ENCODE measurements around the gene NCOA4. TPM values are rescaled to one million over a fixed set of nuclear protein-coding genes. Genes with fewer than 3 reads are reported as not detected.
A peak's percentile ranks its signal among the peaks of the same experiment; 100 is the strongest.
"Not testable (repeated sequence)": the region's sequence is repeated elsewhere in the genome, so short reads cannot be mapped to it uniquely, and the experiment has no call there.

Gene NCOA4
- total and polyA plus RNA-seq, 4 donors, result 40.5 to 281 (median 109) TPM

- H3K9ac ChIP-seq (ENCODE audit: insufficient read depth in 1 of 2, low read length in 2 of 2); H3K9me3 ChIP-seq (ENCODE audit: control insufficient read depth in 4 of 4, insufficient read depth in 3 of 4, low read length in 3 of 4); H3K27me3 ChIP-seq (ENCODE audit: control insufficient read depth in 3 of 3, insufficient read depth in 3 of 3, low read length in 2 of 3); H3K4me3 ChIP-seq; H3K4me1 ChIP-seq (ENCODE audit: control insufficient read depth in 5 of 5, insufficient read depth in 5 of 5, low read length in 5 of 5); H3K36me3 ChIP-seq (ENCODE audit: control insufficient read depth in 4 of 4, insufficient read depth in 4 of 4, low read length in 4 of 4); H3K27ac ChIP-seq (ENCODE audit: low read depth in 1 of 2, low read length in 1 of 2): not testable (repeated sequence)
- 59 to 73% methylated on average over 5 to 6 of the region's 6 CpGs for WGBS, 2 donors
- ATAC-seq (ENCODE audit: insufficient read depth, low FRiP score) (peak; percentile 66), DNase-seq (peak in 2 of 3 donors; percentile 49 to 50)
- TF ChIP-seq CTCF (IDR thresholded peaks at IDR 0.05; ENCODE audit: control extremely low read depth, extremely low read depth), result peak; percentile 1
Measured at GRCh38 chr10:45983538-45984186, 46.8 kb downstream of the NCOA4 start.

- 47 to 65% methylated on average over 1 of the region's 1 CpG for WGBS, 2 donors
- DNase-seq, result not testable (repeated sequence)
Measured at GRCh38 chr10:45981367-45981766, 49.1 kb downstream of the NCOA4 start.

GRCh38 chr10:45978554-45978953 lies 51.9 kb downstream of the NCOA4 start:
- H3K4me1 ChIP-seq (ENCODE audit: control insufficient read depth in 5 of 5, insufficient read depth in 5 of 5, low read length in 5 of 5); H3K27me3 ChIP-seq (ENCODE audit: control insufficient read depth in 3 of 3, insufficient read depth in 3 of 3, low read length in 2 of 3); H3K9ac ChIP-seq (ENCODE audit: insufficient read depth in 1 of 2, low read length in 2 of 2); H3K9me3 ChIP-seq (ENCODE audit: control insufficient read depth in 4 of 4, insufficient read depth in 3 of 4, low read length in 3 of 4); H3K4me3 ChIP-seq; DNase-seq; H3K36me3 ChIP-seq (ENCODE audit: control insufficient read depth in 4 of 4, insufficient read depth in 4 of 4, low read length in 4 of 4); ATAC-seq (ENCODE audit: insufficient read depth, low FRiP score); H3K27ac ChIP-seq (ENCODE audit: low read depth in 1 of 2, low read length in 1 of 2): not testable (repeated sequence)
- WGBS, 2 donors, result 94 to 100% methylated on average over 1 of the region's 2 CpGs

More at GRCh38 chr10:45981367-45981766, 49.1 kb downstream of the NCOA4 start:
- not testable (repeated sequence) for H3K4me3 ChIP-seq; H3K9ac ChIP-seq (ENCODE audit: insufficient read depth in 1 of 2, low read length in 2 of 2); H3K4me1 ChIP-seq (ENCODE audit: control insufficient read depth in 5 of 5, insufficient read depth in 5 of 5, low read length in 5 of 5); H3K27me3 ChIP-seq (ENCODE audit: control insufficient read depth in 3 of 3, insufficient read depth in 3 of 3, low read length in 2 of 3); ATAC-seq (ENCODE audit: insufficient read depth, low FRiP score); H3K9me3 ChIP-seq (ENCODE audit: control insufficient read depth in 4 of 4, insufficient read depth in 3 of 4, low read length in 3 of 4); H3K27ac ChIP-seq (ENCODE audit: low read depth in 1 of 2, low read length in 1 of 2); H3K36me3 ChIP-seq (ENCODE audit: control insufficient read depth in 4 of 4, insufficient read depth in 4 of 4, low read length in 4 of 4)

GRCh38 chr10:45974041-45974440 lies 56.4 kb downstream of the NCOA4 start:
- WGBS, 2 donors, result 34 to 57% methylated on average over 3 of the region's 3 CpGs
- not testable (repeated sequence) for H3K4me3 ChIP-seq; DNase-seq; H3K27ac ChIP-seq (ENCODE audit: low read depth in 1 of 2, low read length in 1 of 2); H3K4me1 ChIP-seq (ENCODE audit: control insufficient read depth in 5 of 5, insufficient read depth in 5 of 5, low read length in 5 of 5); H3K36me3 ChIP-seq (ENCODE audit: control insufficient read depth in 4 of 4, insufficient read depth in 4 of 4, low read length in 4 of 4); ATAC-seq (ENCODE audit: insufficient read depth, low FRiP score); H3K9me3 ChIP-seq (ENCODE audit: control insufficient read depth in 4 of 4, insufficient read depth in 3 of 4, low read length in 3 of 4); H3K9ac ChIP-seq (ENCODE audit: insufficient read depth in 1 of 2, low read length in 2 of 2); H3K27me3 ChIP-seq (ENCODE audit: control insufficient read depth in 3 of 3, insufficient read depth in 3 of 3, low read length in 2 of 3)

GRCh38 chr10:45972813-45973169 lies 57.6 kb downstream of the NCOA4 start:
- WGBS, 2 donors, result 0% methylated on average over 9 to 10 of the region's 10 CpGs
- peak in 2 of 3 donors; percentile 6 to 8 for DNase-seq
- H3K9me3 ChIP-seq (ENCODE audit: control insufficient read depth in 4 of 4, insufficient read depth in 3 of 4, low read length in 3 of 4); H3K4me1 ChIP-seq (ENCODE audit: control insufficient read depth in 5 of 5, insufficient read depth in 5 of 5, low read length in 5 of 5); ATAC-seq (ENCODE audit: insufficient read depth, low FRiP score); H3K36me3 ChIP-seq (ENCODE audit: control insufficient read depth in 4 of 4, insufficient read depth in 4 of 4, low read length in 4 of 4); H3K27me3 ChIP-seq (ENCODE audit: control insufficient read depth in 3 of 3, insufficient read depth in 3 of 3, low read length in 2 of 3): not testable (repeated sequence)
- H3K9ac ChIP-seq (ENCODE audit: insufficient read depth in 1 of 2, low read length in 2 of 2), result peak overlapping the region; percentile 72 to 78
- peak overlapping the region; percentile 64 to 72 for H3K27ac ChIP-seq (ENCODE audit: low read depth in 1 of 2, low read length in 1 of 2)
- H3K4me3 ChIP-seq, result peak overlapping the region; percentile 80

- DNase-seq (peak; percentile 85 to 91 (median 87)), ATAC-seq (ENCODE audit: insufficient read depth, low FRiP score) (peak; percentile 99)
- H3K4me1 ChIP-seq (ENCODE audit: control insufficient read depth in 5 of 5, insufficient read depth in 5 of 5, low read length in 5 of 5); H3K9me3 ChIP-seq (ENCODE audit: control insufficient read depth in 4 of 4, insufficient read depth in 3 of 4, low read length in 3 of 4); H3K27me3 ChIP-seq (ENCODE audit: control insufficient read depth in 3 of 3, insufficient read depth in 3 of 3, low read length in 2 of 3); H3K36me3 ChIP-seq (ENCODE audit: control insufficient read depth in 4 of 4, insufficient read depth in 4 of 4, low read length in 4 of 4): not testable (repeated sequence)
- WGBS, 2 donors, result 0% methylated on average over 56 to 60 of the region's 60 CpGs
- H3K27ac ChIP-seq (ENCODE audit: low read depth in 1 of 2, low read length in 1 of 2), result peak within 1 kb of the TSS; percentile 72 to 79
- H3K4me3 ChIP-seq, result peak within 1 kb of the TSS; percentile 80
- peak within 1 kb of the TSS; percentile 72 to 78 for H3K9ac ChIP-seq (ENCODE audit: insufficient read depth in 1 of 2, low read length in 2 of 2)
Measured at GRCh38 chr10:45972106-45972812, 58.2 kb downstream of the NCOA4 start, which contains the start of gene TIMM23. Gene TIMM23 (plus strand): TSS chr10:45972489. CDS start chr10:45972625, 136 bp downstream.

GRCh38 chr10:45971742-45972105 lies 58.7 kb downstream of the NCOA4 start:
- H3K27ac ChIP-seq (ENCODE audit: low read depth in 1 of 2, low read length in 1 of 2), result peak overlapping the region in 1 of 2 donors; percentile 59
- 1% methylated on average over 10 to 25 of the region's 25 CpGs for WGBS, 2 donors

More at GRCh38 chr10:45971742-45972105, 58.7 kb downstream of the NCOA4 start:
- not testable (repeated sequence) for H3K4me1 ChIP-seq (ENCODE audit: control insufficient read depth in 5 of 5, insufficient read depth in 5 of 5, low read length in 5 of 5); H3K27me3 ChIP-seq (ENCODE audit: control insufficient read depth in 3 of 3, insufficient read depth in 3 of 3, low read length in 2 of 3); H3K9me3 ChIP-seq (ENCODE audit: control insufficient read depth in 4 of 4, insufficient read depth in 3 of 4, low read length in 3 of 4); ATAC-seq (ENCODE audit: insufficient read depth, low FRiP score); H3K36me3 ChIP-seq (ENCODE audit: control insufficient read depth in 4 of 4, insufficient read depth in 4 of 4, low read length in 4 of 4)
- Histone ChIP-seq H3K9ac (ENCODE audit: insufficient read depth in 1 of 2, low read length in 2 of 2) (peak overlapping the region; percentile 26 to 46), H3K4me3 (peak overlapping the region; percentile 80)
- DNase-seq, result peak in 2 of 3 donors; percentile 5 to 30
